CD14-positive monocyte (primary cell): Measurements from ENCODE around the gene TMEM94. TPM values are rescaled to one million over a fixed set of nuclear protein-coding genes. Genes with fewer than 3 reads are reported as not detected.

ENCODE experiments used
- DNase-seq, 3 donors: peaks; one replicate each; pipeline ENCODE4 v3.0.0-alpha.2; 2011 to 2022
- H2AFZ ChIP-seq: 2 replicates; pipeline ENCODE4 v1.6.0; 2012; ENCODE audit warnings: mild to moderate bottlenecking, low read depth, low read length, inconsistent platforms; ENCODE audit not compliant: insufficient read depth, poor library complexity, severe bottlenecking
- H3K27ac ChIP-seq, 2 donors: 1 replicate in 1 of 2; 2 replicates in 1 of 2; pipeline ENCODE4 v1.5.1; 2012 to 2013; ENCODE audit warnings: low read length in 2 of 2, control low read depth in 1 of 2, inconsistent platforms in 1 of 2, low read depth in 1 of 2, mild to moderate bottlenecking in 1 of 2
- H3K27me3 ChIP-seq, 2 donors: one replicate each; pipeline versions ENCODE4 v1.6.0 to v1.6.1; 2011 to 2013; ENCODE audit warnings: low read length in 2 of 2; ENCODE audit not compliant: control insufficient read depth in 2 of 2, insufficient read depth in 2 of 2
- H3K36me3 ChIP-seq, 2 donors: replicated peaks in 1 of 2; 1 replicate in 1 of 2; 2 replicates in 1 of 2; pipeline versions ENCODE4 v1.5.1 to v1.6.1; 2012 to 2013; ENCODE audit warnings: low read length in 2 of 2, control low read depth in 1 of 2, inconsistent platforms in 1 of 2, mild to moderate bottlenecking in 1 of 2; ENCODE audit not compliant: insufficient read depth in 2 of 2, control insufficient read depth in 1 of 2
- H3K4me1 ChIP-seq, 2 donors: 1 replicate in 1 of 2; 2 replicates in 1 of 2; pipeline versions ENCODE4 v1.5.1 to v1.6.1; 2012 to 2013; ENCODE audit warnings: low read length in 2 of 2, control low read depth in 1 of 2, inconsistent platforms in 1 of 2, mild to moderate bottlenecking in 1 of 2, moderate library complexity in 1 of 2; ENCODE audit not compliant: insufficient read depth in 2 of 2, control insufficient read depth in 1 of 2
- H3K4me2 ChIP-seq: replicated peaks from 2 replicates; pipeline ENCODE3; 2012; ENCODE audit warnings: low read length, moderate library complexity, mild to moderate bottlenecking; ENCODE audit not compliant: poor library complexity, severe bottlenecking; ENCODE audit errors: extremely low read depth
- H3K4me3 ChIP-seq, 3 experiments: fragments of 200-600 bp in 1 of 3; sonication (generic) in 1 of 3; replicated peaks in 1 of 3; 1 replicate in 2 of 3; 2 replicates in 1 of 3; pipeline ENCODE4 v1.5.1; 2011 to 2013; ENCODE audit warnings: low read length in 3 of 3, mild to moderate bottlenecking in 3 of 3, control low read depth in 2 of 3, low read depth in 2 of 3, inconsistent platforms in 1 of 3, moderate library complexity in 1 of 3
- H3K79me2 ChIP-seq: 2 replicates; pipeline ENCODE4 v1.6.0; 2012; ENCODE audit warnings: mild to moderate bottlenecking, control low read depth, inconsistent platforms, low read length, moderate library complexity; ENCODE audit not compliant: insufficient read depth
- H3K9ac ChIP-seq: 2 replicates; pipeline ENCODE4 v1.6.0; 2017; ENCODE audit warnings: low read length, mild to moderate bottlenecking; ENCODE audit not compliant: insufficient read depth, poor library complexity, severe bottlenecking
- H3K9me3 ChIP-seq, 2 donors: replicated peaks in 1 of 2; 1 replicate in 1 of 2; 2 replicates in 1 of 2; pipeline versions ENCODE4 v1.5.1 to v1.6.1; 2012 to 2013; ENCODE audit warnings: low read length in 2 of 2, control low read depth in 1 of 2; ENCODE audit not compliant: control insufficient read depth in 1 of 2, insufficient read depth in 1 of 2
- H4K20me1 ChIP-seq: 2 replicates; pipeline ENCODE4 v1.6.0; 2012; ENCODE audit warnings: mild to moderate bottlenecking, low read length, control low read depth, moderate library complexity; ENCODE audit not compliant: insufficient read depth
- H3K27ac Mint-ChIP-seq, 7 donors: one replicate each; pipeline ENCODE4 v1.8.0; 2020; ENCODE audit warnings: mild to moderate bottlenecking in 7 of 7, mixed read lengths in 7 of 7, moderate library complexity in 6 of 7, inconsistent platforms in 2 of 7
- H3K27me3 Mint-ChIP-seq, 3 donors: one replicate each; pipeline ENCODE4 v1.8.0; 2021 to 2022; ENCODE audit warnings: low read depth in 3 of 3, mild to moderate bottlenecking in 3 of 3, mixed read lengths in 3 of 3, moderate library complexity in 3 of 3, inconsistent platforms in 1 of 3
- H3K36me3 Mint-ChIP-seq, 2 donors: one replicate each; pipeline ENCODE4 v1.8.0; 2020; ENCODE audit warnings: mixed read lengths in 2 of 2, inconsistent platforms in 1 of 2, mild to moderate bottlenecking in 1 of 2
- H3K4me1 Mint-ChIP-seq: one replicate; pipeline ENCODE4 v1.8.0; 2020; ENCODE audit warnings: mild to moderate bottlenecking, mixed read lengths
- H3K4me3 Mint-ChIP-seq, 2 donors: one replicate each; pipeline ENCODE4 v1.8.0; 2020; ENCODE audit warnings: mild to moderate bottlenecking in 2 of 2, mixed read lengths in 2 of 2, moderate library complexity in 1 of 2
- H3K9me3 Mint-ChIP-seq, 7 donors: one replicate each; pipeline ENCODE4 v1.8.0; 2020 to 2022; ENCODE audit warnings: mixed read lengths in 7 of 7, mild to moderate bottlenecking in 6 of 7, moderate library complexity in 6 of 7, inconsistent platforms in 2 of 7
- WGBS: methylation state at CpG from one replicate; pipeline ENCODE4 v1.1.5; 2013; ENCODE audit warnings: missing lambda C conversion rate; ENCODE audit not compliant: insufficient coverage; 5-methylcytosine and 5-hydroxymethylcytosine counted together
- intact Hi-C, 2 donors: fragments of 100-400 bp; cut with micrococcal nuclease; formaldehyde crosslinking; loops; one replicate each; pipeline versions ENCODE4 v1.15.0 to v1.15.1; 2023
- polyA plus RNA-seq, 3 donors: library from polyadenylated mRNA; depleted of rRNA in 1 of 3; unstranded in 2 of 3; stranded (reverse) in 1 of 3; fragments of 300-500 nt in 2 of 3; fragments of >200 nt in 1 of 3; fragmentation: Illumina TruSeq in 2 of 3; gene quantifications; 1 replicate in 2 of 3; 2 replicates in 1 of 3; pipeline ENCODE4 v1.2.3, GENCODE V29; 2012 to 2021
- TF ChIP-seq, protein P1 (sequence below): fragments of 200-600 bp; IDR thresholded peaks from one replicate; pipeline ENCODE4 v1.8.0; 2022; ENCODE audit warnings: antibody characterized with exemption, mild to moderate bottlenecking

Gene TMEM94
- polyA plus RNA-seq, 3 donors: 7.2 to 129 (median 8.4) TPM

DNA sequence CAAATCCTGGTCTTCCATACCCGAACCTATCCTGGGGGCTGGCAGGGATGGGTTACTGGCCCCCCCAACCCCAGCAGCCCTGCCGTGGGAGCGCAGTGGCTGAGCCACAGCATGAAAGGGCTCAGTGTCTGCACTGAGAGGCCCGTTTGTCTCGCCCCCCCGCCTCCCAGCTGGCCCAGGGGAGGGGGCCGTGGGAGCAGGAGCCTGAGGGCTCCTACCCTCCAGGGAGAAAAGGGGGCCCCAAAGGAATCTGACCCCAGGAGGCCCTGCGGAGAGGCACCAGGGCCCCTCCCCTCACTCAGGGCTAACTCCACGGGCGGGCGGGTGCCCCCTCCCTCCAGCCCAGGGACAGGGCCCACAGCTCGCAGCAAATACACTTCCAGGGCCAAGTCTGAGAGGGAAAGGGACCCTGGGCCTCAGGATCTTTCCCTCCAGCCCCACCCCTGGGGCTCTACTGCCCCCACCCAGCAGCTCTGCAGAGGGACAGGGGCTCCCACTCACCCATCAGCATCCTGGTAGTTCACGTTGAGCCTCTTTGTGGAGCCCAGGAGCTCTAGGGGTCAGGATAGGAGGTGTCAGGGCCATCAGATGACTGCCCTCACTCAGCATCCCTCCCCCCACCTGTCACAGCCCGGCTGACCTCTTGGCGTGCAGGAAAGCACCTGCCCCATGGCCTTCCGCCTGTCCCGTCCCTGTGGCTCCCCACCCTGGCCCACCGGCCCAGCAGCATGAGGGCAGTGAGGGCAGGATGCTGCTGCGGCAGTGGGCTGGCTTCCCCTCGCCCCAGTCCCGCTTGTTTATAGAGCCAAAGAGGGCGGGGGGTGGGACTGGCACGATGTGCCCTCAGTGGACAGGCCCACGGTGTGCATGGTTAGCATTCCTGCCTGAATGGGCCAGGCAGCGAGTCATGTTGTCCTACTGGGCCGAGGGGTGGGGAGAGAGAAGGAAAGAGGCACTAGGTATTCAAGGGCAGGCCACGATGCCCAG, 51.6 kb downstream of the TMEM94 start:
- H3K36me3 ChIP-seq: no peaks in the 10 kb centered on the region
- H3K9ac ChIP-seq: no peak overlapping the region
- H3K79me2 ChIP-seq: no peaks in the 10 kb centered on the region
- no peak for DNase-seq
- Mint-ChIP-seq H3K4me3 (no peak overlapping the region), H3K27ac (no peak overlapping the region), H3K27me3 (peaks cover 0 to 3% (median 2%) of the 10 kb centered on the region in 3 donors), H3K36me3 (no peaks in the 10 kb centered on the region), H3K9me3 (no peaks in the 10 kb centered on the region), H3K4me1 (no peaks in the 10 kb centered on the region)
- H2AFZ ChIP-seq: no peak overlapping the region
- WGBS: 90% methylated on average over 18 of the region's 27 CpGs
- H3K4me1 ChIP-seq: no peaks in the 10 kb centered on the region
- no peaks in the 10 kb centered on the region for H3K9me3 ChIP-seq
- TF ChIP-seq, protein P1, sequence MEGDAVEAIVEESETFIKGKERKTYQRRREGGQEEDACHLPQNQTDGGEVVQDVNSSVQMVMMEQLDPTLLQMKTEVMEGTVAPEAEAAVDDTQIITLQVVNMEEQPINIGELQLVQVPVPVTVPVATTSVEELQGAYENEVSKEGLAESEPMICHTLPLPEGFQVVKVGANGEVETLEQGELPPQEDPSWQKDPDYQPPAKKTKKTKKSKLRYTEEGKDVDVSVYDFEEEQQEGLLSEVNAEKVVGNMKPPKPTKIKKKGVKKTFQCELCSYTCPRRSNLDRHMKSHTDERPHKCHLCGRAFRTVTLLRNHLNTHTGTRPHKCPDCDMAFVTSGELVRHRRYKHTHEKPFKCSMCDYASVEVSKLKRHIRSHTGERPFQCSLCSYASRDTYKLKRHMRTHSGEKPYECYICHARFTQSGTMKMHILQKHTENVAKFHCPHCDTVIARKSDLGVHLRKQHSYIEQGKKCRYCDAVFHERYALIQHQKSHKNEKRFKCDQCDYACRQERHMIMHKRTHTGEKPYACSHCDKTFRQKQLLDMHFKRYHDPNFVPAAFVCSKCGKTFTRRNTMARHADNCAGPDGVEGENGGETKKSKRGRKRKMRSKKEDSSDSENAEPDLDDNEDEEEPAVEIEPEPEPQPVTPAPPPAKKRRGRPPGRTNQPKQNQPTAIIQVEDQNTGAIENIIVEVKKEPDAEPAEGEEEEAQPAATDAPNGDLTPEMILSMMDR: no peak
- no peak overlapping the region for H3K27ac ChIP-seq
- H3K27me3 ChIP-seq: no peaks in the 10 kb centered on the region
- H3K4me3 ChIP-seq: no peak overlapping the region
- no peaks in the 10 kb centered on the region for H4K20me1 ChIP-seq
- intact Hi-C loops: loop anchor here in 1 of 2 donors (10.0 kb wide), 1 partner anchor 83 kb away; no protein-coding TSS in a partner anchor
- H3K4me2 ChIP-seq: no peak overlapping the region

DNA sequence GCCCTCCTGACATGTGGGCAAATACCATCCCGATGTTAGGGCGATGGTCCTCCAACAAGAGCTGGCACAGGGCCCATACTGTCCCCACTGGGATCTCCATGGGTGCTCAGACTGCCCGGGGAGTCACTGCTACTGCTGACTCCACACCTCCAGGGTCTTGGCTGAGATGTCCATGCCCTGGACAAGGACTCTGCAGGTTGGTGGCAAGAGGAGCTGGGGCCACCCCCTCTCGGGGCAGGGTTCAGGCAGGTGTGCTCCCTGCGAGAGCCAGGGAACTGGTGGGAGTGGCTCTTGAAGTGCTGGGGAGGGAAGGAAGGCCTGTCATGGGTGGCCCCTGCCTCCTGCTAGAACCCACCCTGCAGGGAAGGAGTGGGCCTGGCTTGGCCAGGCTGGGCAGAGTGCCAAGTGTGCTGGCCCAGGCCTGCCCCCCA, 52.5 kb downstream of the TMEM94 start:
- TF ChIP-seq, protein P1: no peak
- peaks cover 0 to 3% of the 10 kb centered on the region in 2 donors for H3K27me3 ChIP-seq
- no peaks in the 10 kb centered on the region for H3K36me3 ChIP-seq
- no peaks in the 10 kb centered on the region for H3K4me1 Mint-ChIP-seq
- intact Hi-C loops: loop anchor here in 1 of 2 donors (10.0 kb wide), 1 partner anchor 84 kb away; no protein-coding TSS in a partner anchor
- no peaks in the 10 kb centered on the region for H3K4me1 ChIP-seq
- no peak overlapping the region for H3K4me3 Mint-ChIP-seq
- no peak overlapping the region for H3K9ac ChIP-seq
- no peaks in the 10 kb centered on the region for H3K79me2 ChIP-seq
- no peak overlapping the region for H2AFZ ChIP-seq
- H3K36me3 Mint-ChIP-seq: no peaks in the 10 kb centered on the region
- no peaks in the 10 kb centered on the region for H4K20me1 ChIP-seq
- H3K4me2 ChIP-seq: no peak overlapping the region
- H3K4me3 ChIP-seq: no peak overlapping the region
- no peak for DNase-seq
- peaks cover 0 to 7% (median 5%) of the 10 kb centered on the region in 3 donors for H3K27me3 Mint-ChIP-seq
- H3K9me3 Mint-ChIP-seq: peaks cover 0 to 3% (median 0%) of the 10 kb centered on the region in 7 donors
- H3K27ac Mint-ChIP-seq: no peak overlapping the region
- 88% methylated on average over 3 of the region's 5 CpGs for WGBS
- no peak overlapping the region for H3K27ac ChIP-seq
- H3K9me3 ChIP-seq: no peaks in the 10 kb centered on the region
